D341Med (cell line): Measurements from ENCODE around the gene ANKRD33B.
"Not testable (repeated sequence)": the region's sequence is repeated elsewhere in the genome, so short reads cannot be mapped to it uniquely, and the experiment has no call there.

Experiments
- DNase-seq: peaks from one replicate; pipeline ENCODE4 v3.0.0; 2012; ENCODE audit warnings: low spot score

The ANKRD33B gene

GRCh38 chr5:10537624-10538023 is 26.2 kb upstream of the ANKRD33B start:
- no peak for DNase-seq

DNA sequence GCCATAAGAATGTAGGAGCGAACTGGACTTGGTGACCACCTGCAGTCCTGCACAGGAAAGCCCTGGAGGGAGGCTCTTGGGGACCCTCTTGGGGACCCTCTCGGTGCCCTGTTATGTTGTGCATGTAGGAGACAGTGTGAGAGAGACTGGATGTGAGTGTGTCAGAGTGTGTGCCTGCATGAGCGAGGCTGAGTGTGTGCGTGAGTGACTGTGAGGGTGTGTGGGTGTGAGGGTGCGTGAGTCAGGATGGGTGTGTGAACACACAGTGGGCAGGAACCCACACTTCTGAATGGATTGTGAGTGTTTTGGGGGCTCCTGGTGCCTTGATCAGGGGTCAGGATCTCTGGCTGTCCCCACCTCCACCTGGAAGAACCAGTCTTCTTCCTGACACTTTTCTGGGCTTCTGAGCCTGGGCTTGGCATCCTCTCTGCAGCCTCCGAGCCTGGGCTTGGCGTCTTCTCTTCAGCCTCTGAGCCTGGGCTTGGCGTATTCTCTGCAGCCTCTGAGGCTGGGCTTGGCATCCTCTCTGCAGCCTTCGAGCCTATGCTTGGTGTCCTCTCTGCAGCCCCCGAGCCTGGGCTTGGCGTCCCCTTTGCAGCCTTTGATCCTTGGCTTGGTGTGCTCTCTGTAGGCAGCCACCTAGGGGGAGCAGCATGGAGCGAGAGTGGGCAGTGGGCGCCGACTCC is 25.6 kb upstream of the ANKRD33B start:
- no peak for DNase-seq

DNA sequence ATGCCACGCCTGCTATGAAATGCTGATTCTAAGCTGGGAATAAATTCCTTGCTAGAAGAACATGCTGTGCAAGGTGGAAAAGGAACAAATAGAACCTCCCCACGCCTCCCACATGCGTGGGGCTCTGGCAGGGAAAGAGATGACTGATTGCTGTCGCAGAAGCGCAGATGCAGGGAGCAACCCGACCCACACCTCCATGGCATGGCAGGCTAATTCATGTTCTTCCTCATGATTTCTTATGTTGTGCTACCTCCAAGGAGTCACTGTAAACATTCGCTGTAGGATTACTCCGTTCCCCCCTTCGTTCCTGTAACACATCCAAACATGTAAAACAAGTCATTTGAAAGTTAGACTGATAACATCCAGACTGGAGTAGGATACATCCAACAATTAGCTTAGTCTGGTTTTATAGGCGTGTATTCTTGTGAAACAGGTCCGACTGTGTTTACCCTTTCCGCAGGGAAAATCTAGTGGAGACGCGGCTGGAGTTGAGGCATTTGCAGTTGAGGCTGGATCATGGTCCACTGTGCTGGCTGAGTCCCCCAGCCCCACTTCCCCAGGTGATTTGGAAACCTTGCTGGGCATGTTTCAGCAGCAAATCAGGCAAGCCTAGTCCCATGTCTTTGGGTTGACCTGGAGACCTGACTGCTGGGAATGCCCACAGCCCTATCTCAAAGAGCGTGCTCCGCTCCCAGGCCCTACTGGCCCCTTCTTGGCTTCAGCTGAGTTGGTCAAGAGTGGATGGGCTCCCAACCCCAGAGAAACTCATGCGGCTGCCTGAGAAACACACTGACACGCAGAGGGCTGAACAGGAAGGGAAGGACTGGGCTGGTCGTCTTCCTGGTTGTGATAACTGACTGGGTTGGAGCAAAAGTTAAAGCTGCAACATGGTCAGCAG is 24.8 kb upstream of the ANKRD33B start:
- no peak for DNase-seq

- no peak for DNase-seq
These were observed 24.2 kb upstream of the ANKRD33B start for GRCh38 chr5:10539687-10539998.

GRCh38 chr5:10540036-10540544 is 23.8 kb upstream of the ANKRD33B start:
- no peak for DNase-seq

DNA sequence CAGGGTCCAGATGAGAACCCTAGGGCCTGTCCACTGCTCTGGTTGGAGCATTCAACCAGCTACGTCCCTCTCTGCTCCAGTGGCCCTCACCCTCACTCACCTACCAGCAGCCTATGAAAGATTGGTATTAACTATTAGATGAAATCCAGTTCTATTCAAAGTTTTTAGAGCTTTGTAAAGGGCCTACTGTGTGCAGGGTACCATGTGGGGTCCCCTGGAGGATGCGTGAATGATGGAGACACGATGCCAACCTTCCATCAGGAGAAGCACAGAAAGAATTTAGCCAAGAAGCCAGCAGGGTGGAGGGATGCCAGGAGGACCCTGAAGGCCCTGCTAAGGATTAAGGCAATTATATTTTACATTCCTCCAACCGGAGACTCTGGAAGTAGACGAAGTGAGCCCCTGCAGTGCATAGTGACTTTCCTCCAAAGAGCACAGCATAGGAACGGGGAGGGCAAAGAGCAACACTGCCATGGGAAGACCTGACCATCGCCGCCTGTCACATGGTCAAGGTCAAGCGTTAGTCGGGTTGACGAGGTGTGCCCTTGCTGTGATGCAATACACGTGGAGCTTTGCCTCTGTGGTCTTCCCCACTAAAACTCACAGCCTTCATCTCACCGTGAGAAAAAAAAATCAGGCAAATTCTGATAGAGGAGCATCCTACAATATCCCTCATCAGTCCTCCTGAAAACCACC is 22.8 kb upstream of the ANKRD33B start:
- DNase-seq, result no peak

- DNase-seq, result no peak
These were observed 21.8 kb upstream of the ANKRD33B start for GRCh38 chr5:10542055-10542550.

GRCh38 chr5:10543585-10544040 is 20.3 kb upstream of the ANKRD33B start:
- no peak for DNase-seq

GRCh38 chr5:10545084-10545483 is 18.8 kb upstream of the ANKRD33B start:
- DNase-seq, result no peak

DNA sequence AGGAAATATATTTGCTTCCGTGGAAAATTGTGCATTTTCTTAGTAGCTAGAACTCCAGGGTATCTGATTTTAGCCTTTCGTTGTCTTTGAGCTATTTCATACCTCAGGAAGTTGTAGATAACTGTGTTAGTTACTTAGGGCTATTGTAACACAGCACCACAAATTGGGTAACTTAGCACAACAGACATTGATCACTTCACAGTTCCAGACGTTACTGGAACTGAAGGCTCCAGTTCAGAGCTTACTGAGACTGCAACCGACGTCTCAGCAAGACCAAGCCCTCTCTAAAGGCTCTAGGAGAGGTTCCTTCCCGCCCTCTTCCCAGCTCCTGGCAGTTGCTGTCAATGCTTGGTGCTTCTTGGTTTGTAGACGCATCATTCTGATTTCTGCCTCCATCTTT is 17.7 kb upstream of the ANKRD33B start:
- DNase-seq, result no peak

DNA sequence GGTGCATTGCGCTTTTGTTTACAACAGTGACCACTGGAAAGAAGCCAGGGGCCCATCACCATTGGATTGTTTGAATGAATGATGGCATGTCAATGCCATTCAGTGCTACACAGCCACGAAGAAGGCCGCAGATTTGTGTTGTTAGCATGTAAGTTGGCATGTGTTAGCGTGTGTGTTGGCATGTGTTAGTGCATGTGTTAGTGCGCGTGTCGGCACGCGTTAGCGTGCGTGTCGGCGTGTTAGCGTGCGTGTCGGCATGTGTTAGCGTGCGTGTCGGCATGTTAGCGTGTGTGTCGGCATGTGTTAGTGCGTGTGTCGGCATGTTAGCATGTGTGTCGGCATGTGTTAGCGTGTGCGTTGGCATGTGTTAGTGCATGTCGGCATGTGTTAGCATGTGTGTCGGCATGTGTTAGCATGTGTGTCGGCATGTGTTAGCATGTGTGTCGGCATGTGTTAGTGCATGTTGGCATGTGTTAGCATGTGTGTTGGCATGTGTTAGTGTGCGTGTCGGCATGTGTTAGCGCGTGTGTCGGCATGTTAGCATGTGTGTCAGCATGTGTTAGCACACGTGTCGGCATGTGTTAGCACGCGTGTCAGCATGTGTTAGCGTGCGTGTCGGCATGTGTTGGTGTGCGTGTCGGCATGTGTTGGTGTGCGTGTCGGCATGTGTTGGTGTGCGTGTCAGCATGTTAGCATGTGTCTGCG is 15.3 kb upstream of the ANKRD33B start:
- no peak for DNase-seq

DNA sequence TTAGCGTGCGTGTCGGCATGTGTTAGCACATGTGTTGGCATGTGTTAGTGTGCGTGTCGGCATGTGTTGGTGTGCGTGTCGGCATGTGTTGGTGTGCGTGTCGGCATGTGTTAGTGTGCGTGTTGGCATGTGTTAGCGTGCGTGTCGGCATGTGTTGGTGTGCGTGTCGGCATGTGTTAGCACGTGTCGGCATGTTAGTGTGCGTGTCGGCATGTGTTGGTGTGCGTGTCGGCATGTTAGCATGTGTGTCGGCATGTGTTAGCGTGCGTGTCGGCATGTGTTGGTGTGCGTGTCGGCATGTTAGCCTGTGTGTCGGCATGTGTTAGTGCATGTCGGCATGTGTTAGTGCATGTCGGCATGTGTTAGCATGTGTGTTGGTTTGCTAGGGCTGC is 14.8 kb upstream of the ANKRD33B start:
- DNase-seq, result not testable (repeated sequence)

DNA sequence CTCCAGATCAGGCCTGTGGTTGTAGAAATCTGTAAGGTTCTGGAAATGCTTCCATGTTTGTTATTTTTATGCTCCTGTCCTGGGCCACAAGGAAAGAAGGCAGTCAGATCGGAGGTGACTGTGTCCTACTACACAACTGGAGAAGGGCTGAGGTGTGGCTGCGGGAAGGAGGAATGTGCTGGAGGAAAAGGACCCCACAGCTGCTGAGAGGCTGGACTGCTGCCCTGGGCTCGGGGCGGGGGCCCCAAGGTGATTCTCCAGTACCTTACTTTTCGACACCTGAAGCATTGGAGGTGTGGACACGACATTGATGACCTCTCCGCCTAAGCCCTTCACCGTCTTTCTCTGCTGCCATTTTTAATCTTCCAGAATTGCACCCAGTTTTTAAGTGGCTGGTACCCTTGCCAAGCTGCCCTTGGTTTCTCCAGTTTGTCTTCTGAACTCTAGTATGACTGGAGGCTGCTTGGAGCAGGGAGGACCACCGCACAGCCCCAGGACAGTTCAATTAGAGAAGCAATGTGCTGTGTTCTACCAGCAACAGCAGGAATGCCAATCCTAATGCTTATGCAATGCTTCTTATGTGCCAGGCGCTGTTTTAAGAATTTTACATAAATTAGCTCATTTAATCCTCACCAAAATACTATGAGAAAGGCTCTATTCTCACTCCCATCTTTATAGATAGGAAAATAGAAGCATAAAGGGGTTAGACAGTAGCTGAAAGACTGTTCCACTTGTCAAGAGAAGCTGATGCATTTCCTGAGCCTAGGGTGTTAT is 13.5 kb upstream of the ANKRD33B start:
- no peak for DNase-seq

DNA sequence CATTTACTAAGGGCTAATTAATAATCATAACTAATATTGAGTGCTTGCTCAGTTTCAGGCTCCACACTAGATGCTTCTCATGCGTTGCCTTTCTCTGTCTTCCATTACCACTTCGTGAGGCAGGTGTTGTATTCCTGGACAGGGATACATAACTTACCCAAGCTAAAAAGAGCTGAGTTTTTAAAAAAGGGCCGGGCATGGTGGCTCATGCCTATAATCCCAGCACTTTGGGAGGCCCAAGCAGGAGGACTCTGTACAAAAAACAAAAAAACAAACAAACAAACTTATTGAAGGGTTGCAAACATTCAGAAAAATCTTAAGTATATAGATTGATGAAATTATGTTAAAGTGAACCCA is 12.1 kb upstream of the ANKRD33B start:
- no peak for DNase-seq

DNA sequence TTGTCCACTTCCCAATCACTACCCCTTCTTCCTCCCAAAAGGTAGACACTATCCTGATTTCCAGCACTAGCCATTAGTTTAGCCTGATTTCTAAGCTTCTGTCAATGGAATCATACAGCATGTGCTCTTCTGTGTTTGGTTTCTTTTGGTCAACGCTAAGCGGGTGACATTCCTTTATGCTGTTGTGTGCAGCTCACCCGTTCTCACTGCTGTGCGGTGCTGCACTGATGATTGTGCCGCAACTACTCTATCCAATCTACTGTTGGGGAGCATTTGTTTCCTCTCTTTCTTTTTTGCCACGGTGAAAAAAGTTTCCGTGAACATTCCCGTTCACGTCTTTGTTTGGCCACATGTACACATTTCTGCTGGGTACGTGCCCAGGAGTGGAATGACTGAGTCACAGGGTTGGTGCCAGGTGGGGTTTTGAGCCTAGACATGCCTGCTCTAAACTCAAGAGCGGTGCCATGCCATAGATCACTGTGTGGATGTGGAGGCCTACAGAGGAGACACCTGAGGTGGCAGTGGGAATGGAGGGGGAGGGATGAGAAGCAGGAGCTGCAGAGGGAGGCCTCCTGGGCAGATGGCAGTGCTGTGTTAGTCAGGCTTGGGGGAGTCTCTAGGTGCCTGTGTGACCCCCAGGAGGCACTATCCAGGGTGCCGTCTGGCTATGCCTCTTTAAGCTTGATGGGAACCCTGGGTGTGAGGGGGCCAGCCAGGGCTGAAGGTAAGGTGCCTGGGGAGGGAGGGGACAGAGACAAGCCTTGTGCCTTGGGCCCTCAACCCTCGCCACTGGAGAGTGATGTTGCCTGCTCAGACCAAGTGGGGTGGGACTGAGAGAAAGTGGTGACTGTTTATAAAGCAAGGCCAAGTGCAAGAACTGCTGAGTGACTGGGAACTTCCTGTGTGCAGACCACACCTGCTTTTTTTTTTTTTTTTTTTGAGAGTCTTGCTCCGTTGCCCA is 11.4 kb upstream of the ANKRD33B start:
- DNase-seq, result no peak

DNA sequence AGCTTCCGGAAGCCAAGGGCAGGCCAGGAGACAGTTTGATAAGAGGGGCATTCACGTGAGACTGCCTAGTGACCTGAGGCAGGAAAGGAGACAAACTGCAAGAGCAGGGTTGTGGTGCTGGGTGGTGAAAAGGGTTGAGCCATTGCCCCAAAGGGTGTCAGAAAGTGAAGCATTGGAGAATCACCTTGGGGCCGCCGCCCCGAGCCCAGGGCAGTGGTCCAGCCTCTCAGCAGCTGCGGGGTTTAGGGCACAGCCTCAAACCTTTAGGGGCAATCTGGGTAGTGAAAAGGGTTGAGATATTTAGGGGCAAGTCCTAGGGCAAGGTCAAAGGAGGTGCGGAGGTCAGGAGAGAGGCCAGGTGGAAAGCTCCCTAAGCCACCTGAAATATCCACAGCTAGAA is 10.4 kb upstream of the ANKRD33B start:
- no peak for DNase-seq

DNA sequence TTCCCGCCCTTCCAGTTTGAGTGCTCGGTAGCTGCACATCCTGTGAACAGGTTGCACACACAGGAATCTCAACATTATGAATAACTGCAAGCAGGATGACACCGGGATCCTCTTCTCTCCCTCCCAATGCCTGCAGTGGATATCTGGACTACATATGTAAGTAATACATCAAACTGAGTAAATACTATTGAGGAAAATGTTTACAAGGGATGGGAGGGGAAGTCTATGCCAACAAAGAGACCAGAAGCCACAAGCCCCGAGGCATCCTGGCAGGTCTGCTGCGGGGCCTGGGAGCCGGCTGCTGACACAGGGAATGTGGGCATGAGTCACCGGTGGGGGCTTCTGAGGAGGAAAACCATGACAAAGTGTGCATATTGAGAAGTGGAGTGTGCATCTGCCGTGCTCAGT is 8.6 kb upstream of the ANKRD33B start:
- no peak for DNase-seq

DNA sequence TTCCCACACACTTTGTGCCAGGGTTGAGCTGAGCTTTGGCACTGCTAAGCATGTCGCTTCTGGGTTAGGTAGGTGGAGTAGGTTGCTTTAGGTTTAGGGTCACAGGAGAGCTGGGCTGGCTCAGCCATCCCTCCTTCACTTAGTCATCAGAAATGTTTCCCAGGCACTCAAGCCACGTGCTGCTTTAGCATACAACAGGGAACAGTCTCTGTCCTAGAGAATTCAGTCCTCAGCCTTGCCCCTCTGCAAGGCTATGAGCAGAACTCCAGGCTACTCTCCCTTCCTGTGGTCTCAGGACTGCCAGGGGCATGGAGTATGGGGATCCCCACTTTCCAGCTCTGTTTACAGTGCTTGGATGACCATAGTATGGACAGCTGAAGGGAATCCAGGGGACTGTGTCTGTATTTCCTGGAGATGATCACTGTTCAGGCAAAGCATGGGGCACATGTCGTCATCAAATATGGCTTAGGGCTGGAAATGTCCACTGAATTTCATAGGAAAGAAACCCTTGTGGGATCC is 7.5 kb upstream of the ANKRD33B start:
- no peak for DNase-seq

DNA sequence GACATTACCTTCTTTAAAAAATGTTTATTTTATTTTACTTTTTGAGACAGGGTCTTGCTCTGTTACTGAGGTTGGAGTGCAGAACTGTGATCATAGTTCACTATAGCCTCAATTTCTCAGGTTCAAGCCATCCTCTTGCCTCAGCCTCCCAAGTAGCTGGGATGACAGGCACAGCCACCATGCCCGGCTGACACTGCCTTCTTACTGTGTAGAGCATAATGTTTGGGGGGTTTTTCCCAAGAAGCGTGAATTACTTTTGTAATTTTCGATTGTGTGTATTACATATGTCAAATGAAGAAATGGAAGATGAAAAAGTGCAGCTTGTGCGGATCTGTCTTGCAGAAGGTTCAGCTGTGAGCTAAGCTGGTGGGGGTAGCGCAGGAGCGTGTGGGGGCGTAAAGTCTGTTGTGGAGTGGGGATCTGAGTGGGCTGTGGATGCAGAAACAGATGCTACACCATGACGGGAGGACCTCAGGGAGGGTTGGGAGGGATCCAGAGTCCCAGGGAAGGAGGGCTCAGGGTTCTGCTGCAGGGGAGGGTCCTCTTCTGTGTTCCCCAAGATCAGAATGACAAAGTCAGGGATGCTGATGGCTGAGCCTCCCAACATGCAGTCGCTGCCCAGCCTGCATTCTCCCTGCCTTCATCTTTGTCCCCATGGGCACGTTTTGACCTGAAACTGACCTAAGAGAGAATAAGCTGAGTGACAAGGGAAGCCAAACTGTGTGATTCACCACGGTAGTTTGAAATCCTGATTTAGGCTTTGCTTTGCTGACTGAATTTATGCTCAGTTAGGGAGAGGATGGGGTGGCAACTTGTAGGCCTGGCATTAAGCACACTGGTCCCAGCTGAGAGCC is 6.8 kb upstream of the ANKRD33B start:
- no peak for DNase-seq
